Brain pericyte (primary cell): Measurements from ENCODE around the gene KRTAP19-8.

Experiments used
- DNase-seq: peaks from one replicate; pipeline ENCODE4 v3.0.0-alpha.2; 2012; ENCODE audit warnings: low read depth, low spot score

Gene KRTAP19-8

DNA sequence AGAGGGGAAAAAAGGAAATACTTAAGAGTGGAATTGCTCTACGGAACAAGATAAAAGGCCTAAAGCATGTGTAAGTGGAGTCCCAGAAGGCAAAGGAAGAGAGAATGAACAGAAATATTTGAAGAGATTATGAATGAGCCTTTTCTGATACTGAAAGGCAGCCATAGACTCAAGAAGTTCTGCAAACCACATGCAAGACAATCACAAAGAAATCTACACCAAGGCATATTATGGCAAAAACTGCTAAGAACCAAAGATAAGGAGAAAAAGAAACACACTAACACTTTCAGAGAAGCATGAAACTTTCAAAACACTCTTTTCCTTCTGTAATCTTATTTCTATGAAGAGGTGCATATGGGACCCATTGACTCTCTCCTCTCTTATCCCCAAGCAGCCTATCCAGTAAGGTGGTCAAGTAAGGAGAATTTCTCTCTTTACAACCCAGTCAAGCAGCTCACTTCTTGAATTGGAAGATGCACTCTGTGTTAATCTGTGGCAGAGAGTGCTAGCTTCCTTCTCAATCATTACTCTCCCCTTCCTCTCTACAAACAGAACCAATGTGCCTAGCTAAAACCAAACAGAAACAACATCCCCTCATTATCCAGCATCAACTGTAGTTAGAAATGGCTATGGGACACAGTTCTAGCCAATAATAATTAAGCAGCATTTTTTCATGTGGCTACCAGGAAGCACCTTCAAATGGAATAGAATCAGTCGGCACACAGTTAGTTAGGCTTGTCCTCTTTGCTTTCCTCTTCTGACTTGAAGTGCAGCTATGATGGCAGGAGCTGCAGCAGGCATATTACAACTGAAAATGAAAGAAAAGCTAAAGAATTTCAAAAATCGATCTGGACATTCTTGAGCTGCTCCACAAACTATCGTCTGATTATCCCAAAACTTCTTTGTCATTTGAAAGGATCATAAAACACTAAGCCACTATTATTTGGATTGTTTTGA is 25.9 kb downstream of the KRTAP19-8 start:
- no peak for DNase-seq

DNA sequence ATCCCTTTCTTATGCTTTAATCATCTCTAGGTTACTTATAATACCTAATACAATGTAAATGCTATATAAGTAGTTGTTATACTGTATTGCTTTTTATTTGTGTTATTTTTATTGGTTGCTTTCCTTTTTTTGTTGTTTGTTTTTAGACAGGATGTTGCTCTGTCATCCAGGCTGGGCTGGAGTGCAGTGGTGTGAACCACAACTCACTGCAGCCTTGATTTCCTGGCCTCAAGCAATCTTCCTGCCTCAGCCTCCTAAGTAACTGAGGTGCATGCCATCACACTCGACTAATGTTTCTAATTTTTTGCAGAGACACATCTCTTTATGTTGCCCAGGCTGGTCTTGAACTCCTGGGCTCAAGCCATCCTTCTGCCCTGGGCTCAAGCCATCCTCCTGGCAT is 26.9 kb downstream of the KRTAP19-8 start:
- no peak for DNase-seq

DNA sequence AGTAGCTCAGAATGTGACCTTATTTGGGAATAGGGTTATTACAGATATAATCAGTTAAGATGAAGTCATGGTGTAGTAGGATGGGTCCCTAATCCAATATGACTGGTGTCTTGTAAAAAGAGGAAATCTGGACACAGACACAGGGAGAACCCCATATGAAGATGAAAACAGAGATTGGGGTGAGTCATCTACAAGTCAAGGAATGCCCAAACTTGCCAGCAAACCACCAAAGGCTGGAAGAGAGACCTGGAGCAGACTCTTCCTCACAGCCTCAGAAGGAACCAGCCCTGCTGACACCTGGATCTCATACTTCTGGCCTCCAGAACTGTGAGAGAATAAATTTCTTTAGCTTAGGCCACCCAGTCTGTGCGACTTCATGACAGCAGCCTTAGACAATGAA is 29.9 kb downstream of the KRTAP19-8 start:
- no peak for DNase-seq

DNA sequence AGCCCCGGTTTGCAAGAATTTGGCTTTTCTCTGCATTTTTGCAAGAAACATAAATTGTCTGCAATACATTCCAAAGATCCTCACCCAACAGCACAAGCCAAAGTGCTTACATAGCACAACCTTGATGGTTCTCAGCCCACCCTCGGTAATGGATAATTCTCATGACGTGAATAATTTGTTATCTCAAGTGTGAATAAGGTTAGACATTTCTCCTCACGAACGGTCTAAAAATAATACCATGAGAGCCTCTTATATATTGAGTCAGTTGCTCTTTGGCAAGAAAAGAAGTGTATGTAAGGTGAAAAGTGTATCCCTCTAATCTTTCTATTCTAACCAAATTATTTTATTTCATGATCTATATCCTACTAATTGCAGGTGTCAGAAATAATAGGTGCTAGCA is 33.3 kb downstream of the KRTAP19-8 start:
- no peak for DNase-seq

DNA sequence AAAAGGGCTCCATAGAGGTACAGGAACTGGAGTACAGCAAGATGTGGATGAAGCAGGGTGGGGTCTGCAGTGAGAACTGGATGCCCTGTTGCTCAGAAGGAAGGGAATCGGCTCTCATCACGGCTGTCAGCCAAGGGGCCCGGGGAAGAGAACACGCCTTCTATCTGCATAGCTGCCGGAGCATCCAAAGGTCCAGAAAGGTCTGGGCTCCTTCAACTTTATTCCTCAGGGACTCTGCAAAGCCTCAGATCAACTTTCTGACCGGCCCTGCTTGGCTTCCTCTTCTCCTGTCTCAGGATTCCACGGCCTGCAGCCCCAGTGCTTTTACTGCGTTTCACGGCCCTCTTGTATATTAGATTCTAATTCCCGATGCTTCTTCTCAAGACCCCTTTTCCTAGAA is 34.8 kb downstream of the KRTAP19-8 start:
- no peak for DNase-seq

DNA sequence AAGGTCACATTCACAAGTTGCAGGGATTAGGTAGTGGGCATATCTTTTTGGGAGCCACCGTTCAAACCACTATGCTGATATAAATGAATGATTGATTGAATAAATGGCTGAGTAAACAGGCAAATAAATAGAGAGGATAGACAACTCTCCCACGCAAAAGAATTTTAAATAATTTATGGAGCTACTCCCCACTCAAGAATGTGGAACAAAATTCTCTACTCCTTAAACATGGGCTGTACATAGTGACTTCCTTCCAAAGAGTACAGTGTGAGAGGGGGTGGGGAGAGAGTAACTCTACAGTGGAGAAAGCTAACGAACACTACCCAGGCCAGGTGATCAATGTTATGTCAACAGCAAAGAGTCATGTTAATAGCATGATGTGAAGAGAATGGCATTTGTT is 40.7 kb downstream of the KRTAP19-8 start:
- no peak for DNase-seq

DNA sequence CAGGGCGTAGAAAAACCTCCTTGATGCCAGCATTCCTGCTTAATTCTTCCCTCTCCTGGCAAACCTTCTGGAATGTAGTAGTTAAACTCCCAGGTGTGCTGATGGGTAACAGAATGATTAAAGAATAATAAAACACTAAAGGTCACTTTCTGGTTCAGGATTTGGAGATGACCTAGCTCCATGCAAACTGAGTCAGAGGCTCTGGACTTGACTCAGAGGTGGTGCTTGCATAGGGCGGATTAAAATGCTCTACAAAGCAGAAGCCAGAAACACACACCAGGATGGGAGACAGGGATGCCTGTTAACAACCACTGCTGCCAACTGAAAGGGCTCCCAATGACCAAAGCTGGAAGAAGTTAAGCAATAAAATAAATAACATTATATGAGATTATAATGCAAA is 41.5 kb downstream of the KRTAP19-8 start:
- no peak for DNase-seq

DNA sequence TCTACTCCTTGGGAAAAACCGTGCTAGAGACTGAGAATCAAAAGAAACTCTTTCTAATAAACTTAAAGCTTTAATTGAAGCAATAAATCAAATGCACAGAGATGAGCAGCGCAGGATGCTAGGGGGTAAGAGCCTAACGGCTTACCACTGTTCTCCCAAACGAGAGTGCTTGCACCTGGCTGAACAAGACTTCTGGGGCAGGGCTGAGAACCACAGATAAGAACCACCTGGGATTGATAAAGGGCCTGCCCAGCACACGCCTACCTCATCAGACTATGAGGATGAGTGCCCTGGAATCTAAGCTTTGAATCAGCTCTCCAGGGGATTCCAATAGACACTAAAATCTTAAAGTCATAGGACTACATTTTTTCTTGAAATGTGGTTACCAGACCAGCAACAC is 43.3 kb downstream of the KRTAP19-8 start:
- no peak for DNase-seq

DNA sequence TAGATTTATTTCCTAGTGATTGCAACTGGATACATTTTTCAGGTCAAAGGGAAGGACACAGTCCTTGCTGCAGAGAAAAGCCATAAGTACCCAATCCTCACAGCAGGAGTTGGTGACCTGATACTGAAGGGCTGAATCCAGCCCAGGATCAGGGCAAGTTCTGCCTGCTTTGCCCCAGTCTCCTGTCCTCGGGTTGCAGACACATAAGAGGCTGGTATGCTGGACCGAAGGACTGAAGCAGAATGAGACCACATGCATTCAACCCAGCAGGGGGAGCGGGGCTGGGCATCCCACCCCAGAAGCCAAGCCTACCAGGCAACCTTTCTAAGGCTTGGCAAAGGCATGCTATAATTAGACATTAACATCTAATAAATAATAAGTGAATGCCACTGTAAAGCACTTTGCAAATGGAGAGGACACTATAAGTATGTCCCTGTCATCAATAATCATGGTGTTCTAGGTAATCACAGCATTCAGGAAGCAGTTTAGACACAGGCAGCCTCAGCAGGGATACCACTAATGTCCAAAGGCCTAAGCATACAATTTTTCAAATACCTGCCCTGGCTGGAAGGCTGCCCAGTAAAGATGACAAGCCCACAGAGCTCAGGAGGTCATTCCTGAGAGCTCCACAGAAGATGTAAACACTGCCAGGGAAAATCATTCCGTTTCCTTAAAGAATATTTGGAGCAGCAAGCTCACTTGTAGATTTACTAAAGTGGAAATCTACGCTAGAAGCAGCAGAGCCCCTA is 47.6 kb downstream of the KRTAP19-8 start:
- no peak for DNase-seq

DNA sequence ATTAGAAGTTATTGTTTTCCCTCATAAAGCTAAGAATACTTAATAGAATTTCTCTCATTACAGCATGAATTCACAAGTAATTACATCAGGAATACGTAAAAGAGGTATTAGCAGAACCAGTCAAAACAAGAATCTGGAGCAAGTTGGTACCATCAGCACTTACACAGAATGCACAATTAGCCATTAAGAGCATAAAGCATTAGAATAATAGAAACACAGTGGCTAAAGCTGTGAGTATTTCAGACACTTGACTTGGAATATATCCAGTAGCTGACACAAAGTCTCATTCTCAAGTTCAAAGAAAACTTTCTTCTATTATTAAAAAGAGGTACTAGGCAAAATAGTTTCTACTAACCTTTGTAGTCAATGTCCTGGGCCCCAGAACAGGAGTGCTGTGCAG is 49.6 kb downstream of the KRTAP19-8 start:
- no peak for DNase-seq
